Adipose tissue (tissue), 3 donors: Measurements from ENCODE around the gene RUNDC1. TPM values are rescaled to one million over a fixed set of nuclear protein-coding genes. Genes with fewer than 3 reads are reported as not detected.
"Not testable (repeated sequence)": the region's sequence is repeated elsewhere in the genome, so short reads cannot be mapped to it uniquely, and the experiment has no call there.

ENCODE experiments used
- H3K27ac ChIP-seq: one replicate; pipeline ENCODE4 v1.5.1; 2013; ENCODE audit warnings: low read depth, low read length
- WGBS, 3 donors: extraction: QIAGEN DNeasy Blood & Tissue Kit; methylation state at CpG; one replicate each; pipeline ENCODE4 v1.1.7; 2013; 5-methylcytosine and 5-hydroxymethylcytosine counted together
- polyA plus RNA-seq, 3 donors: library from polyadenylated mRNA; stranded (reverse); fragments of 200-250 nt; gene quantifications; one replicate each; pipeline ENCODE4 v1.2.3, GENCODE V29; 2013
- donor health status: healthy with polysubstance abuse.
- donor health status: Bipolar disorder and iron deficiency.
- donor health status: healthy.

The RUNDC1 gene
- polyA plus RNA-seq, 3 donors: 4.3 to 5.6 (median 4.6) TPM

DNA sequence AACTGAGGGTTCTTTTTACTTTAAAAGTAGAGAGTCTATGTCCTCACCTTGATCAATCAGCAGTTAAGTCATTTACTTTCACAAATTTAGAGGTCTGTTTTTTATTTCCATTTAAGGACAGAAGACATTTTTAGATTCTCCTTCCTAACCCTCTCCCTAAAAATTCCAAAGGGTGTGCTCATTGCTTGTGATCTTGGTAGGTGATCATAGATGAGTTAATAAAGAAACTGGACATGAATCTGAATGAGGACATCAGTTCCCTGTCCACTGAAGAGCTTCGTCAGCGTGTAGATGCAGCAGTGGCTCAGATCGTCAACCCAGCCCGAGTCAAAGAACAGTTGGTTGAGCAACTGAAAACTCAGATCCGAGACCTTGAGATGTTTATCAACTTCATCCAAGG is 8.8 kb downstream of the RUNDC1 start:
- H3K27ac ChIP-seq: no peak overlapping the region
- 77 to 96% (median 92%) methylated on average over 5 of the region's 5 CpGs for WGBS, 3 donors

DNA sequence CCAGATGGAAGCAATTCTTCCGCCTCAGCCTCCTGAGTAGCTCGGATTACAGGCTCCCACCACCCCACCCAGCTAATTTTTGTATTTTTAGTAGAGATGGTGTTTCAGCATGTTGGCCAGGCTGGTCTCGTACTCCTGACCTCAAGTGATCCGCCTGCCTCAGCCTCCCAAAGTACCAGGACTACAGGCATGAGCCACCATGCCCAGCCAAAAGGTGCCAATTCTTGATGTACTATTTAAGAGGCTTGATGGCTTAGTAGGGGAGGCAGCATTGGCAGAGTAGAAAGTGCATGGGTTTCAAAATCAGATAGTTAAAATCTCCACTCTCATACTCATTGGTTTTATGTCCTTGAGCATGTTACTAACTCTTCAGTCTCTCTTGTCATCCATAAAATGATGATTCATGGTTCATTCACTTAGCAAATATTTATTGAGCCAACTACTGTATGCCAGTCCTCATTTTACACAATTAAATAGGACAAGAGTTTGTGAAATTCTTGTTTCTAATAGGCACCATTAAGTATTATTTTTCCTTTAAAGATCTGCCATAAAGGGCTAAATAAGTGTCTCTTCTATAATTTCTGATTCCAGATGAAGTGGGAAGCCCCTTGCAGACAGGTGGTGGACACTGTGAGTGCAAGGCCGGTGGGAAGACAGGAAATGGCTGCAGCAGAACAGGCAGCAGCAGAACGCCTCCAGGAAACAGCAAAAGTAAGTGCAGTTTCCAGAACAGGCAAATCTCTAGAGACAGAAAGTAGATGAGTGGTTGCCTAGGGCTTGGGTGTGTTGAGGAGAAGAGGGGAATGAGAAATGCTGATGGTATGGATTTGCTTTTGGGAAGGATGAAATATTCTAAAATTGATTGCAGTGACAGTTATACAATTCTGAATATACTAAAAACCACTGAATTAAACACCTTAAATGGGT is 9.6 kb downstream of the RUNDC1 start:
- H3K27ac ChIP-seq: no peak overlapping the region
- WGBS, 3 donors: 87 to 91% (median 88%) methylated on average over 6 of the region's 6 CpGs

GRCh38 chr17:42991471-42991870 is 11.1 kb downstream of the RUNDC1 start:
- no peak overlapping the region for H3K27ac ChIP-seq
- WGBS, 3 donors: 95 to 97% (median 97%) methylated on average over 6 of the region's 6 CpGs

DNA sequence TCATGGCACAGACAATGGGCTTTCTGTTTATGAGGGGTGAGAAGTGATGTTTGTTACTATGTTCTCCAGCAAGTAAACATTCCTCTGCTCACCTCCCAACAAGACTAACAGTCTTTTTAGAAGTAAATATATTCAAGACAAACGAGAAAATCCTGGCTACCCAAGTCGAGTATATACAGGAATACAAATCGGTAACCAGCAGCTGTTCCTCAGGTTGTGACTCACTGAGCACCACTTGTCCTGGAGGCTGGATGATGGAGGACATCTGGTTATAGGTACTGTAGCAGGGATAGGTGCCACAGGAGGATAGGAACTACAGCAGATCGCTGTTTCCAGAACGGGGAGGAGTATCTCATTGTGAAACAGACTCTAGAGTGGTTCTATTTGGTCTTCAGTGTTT is 12.5 kb downstream of the RUNDC1 start:
- WGBS, 3 donors: 67 to 90% (median 88%) methylated on average over 5 of the region's 5 CpGs
- H3K27ac ChIP-seq: no peak overlapping the region

DNA sequence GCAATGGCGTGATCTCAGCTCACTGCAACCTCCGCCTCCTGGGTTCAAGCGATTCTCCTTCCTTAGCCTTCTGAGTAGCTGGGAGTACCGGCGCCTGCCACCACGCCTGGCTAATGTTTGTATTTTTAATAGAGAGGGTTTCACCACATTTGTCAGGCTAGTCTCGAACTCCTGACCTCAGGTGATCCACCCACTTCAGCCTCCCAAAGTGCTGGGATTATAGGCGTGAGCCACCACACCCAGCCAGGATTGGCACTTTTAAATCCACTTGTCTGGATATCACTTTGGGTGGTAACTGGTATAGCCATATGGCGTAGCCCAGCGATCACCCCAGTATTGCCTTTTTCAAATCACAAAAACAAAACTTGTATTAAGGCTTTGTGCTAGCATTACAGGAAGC is 13.5 kb downstream of the RUNDC1 start:
- not testable (repeated sequence) for H3K27ac ChIP-seq
- WGBS, 3 donors: 80 to 87% (median 86%) methylated on average over 10 of the region's 10 CpGs

DNA sequence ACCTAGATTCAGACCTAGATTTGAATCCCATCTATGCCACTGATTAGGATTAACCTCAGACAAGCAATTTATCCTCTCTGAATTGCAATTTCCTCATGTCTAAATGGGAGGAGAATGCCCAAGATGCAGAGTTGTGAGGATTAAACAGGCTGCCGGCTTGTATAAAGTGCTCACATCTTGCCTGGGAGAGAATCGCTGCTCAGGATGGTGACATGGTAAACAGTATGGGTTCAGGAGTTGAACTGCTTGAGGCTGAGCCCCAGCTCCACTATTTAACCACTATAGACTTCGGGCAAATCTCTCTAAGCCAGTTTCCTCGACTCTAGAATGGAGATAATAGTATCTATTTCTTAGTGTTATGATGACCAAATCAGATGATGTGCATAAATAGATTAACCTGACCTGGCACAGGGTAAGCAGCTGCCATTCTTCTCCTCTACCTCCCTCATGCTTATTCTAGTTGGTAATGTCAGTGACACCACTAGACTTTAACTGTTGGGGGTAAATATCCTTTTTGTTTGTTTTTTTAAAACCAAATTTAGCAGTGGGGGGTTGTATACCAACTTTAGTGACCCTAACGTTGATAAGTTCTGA is 17.1 kb downstream of the RUNDC1 start:
- H3K27ac ChIP-seq: no peak overlapping the region
- WGBS, 3 donors: 13 to 27% (median 22%) methylated on average over 5 of the region's 5 CpGs

- peak within 1 kb of the TSS; percentile 82 for H3K27ac ChIP-seq
- 0 to 1% (median 0%) methylated on average over 49 of the region's 49 CpGs for WGBS, 3 donors
These were observed 17.9 kb downstream of the RUNDC1 start, which contains the start of gene RPL27 for GRCh38 chr17:42997984-42998938. Gene RPL27, plus strand, starts transcription at chr17:42998419. Its CDS starts 332 bp downstream, at chr17:42998751.

GRCh38 chr17:42999003-42999525 is 18.7 kb downstream of the RUNDC1 start:
- WGBS, 3 donors: 5 to 18% (median 9%) methylated on average over 10 of the region's 10 CpGs
- H3K27ac ChIP-seq: peak overlapping the region; percentile 82

DNA sequence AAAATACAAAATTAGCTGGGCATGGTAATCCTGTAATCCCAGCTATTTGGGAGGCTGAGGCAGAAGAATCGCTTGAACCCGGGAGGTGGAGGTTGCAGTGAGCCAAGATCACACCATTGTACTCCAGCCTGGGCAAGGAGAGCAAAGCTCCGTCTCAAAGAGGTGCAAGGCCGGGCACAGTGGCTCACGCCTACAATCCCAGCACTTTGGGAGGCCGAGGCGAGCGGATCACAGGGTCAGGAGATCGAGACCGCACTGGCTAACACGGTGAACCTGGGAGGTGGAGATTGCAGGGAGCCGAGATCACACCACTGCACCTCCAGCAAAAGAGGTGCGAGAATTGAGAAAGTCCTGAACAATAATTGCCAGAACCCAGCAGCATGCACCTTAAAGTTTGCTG is 20.5 kb downstream of the RUNDC1 start:
- not testable (repeated sequence) for H3K27ac ChIP-seq
- 94 to 96% (median 95%) methylated on average over 13 of the region's 13 CpGs for WGBS, 3 donors

GRCh38 chr17:43003542-43004172 is 23.3 kb downstream of the RUNDC1 start:
- 78 to 84% (median 81%) methylated on average over 5 of the region's 5 CpGs for WGBS, 3 donors

DNA sequence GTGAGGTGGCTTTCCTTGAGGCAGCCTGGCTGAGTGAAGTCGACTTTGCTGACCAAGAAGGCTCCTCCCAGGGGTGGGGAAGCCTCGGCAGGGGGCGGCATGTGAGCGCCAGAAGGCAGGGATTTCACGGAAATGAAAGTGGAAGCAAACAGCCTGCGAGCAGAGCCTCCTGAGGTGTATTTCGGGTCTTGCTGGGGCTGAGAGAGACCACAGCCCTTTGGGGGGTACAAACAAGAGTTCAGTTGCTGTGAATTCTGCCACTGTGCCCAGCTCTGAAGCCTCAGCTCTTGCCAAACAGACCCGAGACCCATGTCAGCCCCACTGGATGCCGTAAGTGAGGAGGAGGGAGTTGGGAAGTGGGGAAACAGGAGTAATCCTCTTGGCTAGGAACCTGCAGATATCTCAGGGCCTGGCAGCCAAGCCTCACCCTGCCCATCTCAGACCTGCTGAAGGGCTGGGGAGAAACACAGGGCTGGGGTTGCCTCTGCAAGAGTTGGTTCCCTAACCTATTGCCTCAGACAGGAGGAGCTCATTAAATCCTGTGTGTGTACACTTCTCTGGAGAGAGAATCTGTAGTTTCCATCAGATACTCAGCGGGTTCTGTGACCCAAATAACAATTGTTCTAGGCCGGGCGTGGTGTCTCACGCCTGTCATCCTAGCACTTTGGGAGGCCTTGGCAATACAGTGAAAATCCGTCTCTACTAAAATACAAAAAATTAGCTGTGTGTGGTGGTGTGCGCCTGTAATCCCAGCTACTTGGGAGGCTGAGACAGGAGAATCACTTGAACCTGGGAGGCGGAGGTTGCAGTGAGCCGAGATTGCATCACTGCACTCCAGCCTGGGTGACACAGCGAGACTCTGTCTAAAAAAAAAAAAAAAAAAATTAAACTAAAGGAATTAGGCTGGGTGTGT is 26.5 kb downstream of the RUNDC1 start, which contains the start of gene IFI35:
TSS of gene IFI35 (plus strand) at position 146 of the 913 bp plus-strand sequence. CDS start at position 310, 164 bp downstream.
- peak within 1 kb of the TSS; percentile 68 for H3K27ac ChIP-seq
- WGBS, 3 donors: 20 to 25% (median 22%) methylated on average over 18 of the region's 18 CpGs

More at GRCh38 chr17:43003542-43004172, 23.3 kb downstream of the RUNDC1 start:
- H3K27ac ChIP-seq: no peak overlapping the region

DNA sequence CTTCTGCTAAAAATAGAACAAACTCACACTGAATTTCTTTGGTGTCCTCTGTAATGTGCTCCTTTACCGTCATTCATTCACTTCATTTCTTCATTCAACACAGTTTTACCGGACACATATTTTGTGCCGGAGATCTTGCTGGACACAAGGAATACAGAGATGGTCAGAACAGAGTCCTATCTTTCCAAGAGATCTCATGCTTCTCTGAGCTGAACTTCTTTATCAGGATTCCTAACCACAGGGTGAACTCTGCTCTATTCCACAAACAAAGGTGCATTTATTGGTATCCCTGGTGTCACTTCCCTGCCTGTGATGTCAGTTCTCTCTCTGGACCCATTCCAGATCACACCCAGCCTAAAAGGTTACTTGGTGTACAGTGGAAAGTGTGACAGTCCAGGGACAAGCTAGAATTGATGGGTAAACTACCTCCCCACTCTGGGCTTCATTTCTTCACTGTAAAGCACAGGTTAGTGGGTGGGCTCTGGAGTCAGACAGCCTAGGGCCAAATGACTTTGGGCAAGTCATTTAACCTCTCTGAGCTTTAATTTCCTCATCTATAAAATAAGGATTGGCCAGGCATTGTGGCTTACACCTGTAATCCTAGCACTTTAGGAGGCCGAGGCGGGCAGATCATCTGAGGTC is 30.4 kb downstream of the RUNDC1 start:
- no peak overlapping the region for H3K27ac ChIP-seq
- 78 to 84% (median 83%) methylated on average over 5 of the region's 5 CpGs for WGBS, 3 donors

- no peak overlapping the region for H3K27ac ChIP-seq
- 75 to 79% (median 78%) methylated on average over 15 of the region's 15 CpGs for WGBS, 3 donors
These were observed 31.5 kb downstream of the RUNDC1 start for GRCh38 chr17:43011728-43012472.

GRCh38 chr17:43013296-43013695 is 32.9 kb downstream of the RUNDC1 start:
- H3K27ac ChIP-seq: no peak overlapping the region
- WGBS, 3 donors: 81 to 86% (median 81%) methylated on average over 8 of the region's 8 CpGs

DNA sequence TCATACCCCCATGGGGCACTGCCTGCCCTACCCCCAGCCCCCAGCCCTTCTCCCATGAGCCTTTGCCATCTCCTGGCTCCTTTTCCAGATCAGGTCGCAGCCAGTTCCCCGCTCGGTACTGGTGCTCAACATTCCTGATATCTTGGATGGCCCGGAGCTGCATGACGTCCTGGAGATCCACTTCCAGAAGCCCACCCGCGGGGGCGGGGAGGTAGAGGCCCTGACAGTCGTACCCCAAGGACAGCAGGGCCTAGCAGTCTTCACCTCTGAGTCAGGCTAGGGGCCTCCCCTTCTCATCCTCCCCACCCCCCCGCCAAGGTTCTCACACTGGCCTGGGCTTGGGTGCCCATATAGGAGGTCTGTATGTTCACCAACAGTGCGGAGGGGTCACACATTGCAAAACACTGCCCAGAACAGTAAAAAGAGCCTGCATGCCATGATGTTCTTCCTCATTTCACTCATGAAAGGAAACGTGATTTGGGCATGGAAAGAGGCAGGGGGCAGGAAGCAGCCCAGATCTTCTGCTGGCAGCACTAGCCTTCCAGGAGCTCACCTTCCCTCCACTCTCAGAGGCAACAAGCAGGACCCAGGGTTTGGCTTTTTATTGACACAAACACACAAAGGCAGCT is 33.8 kb downstream of the RUNDC1 start:
- 66 to 78% (median 70%) methylated on average over 12 of the region's 12 CpGs for WGBS, 3 donors
- no peak overlapping the region for H3K27ac ChIP-seq
